Breast epithelium (tissue), 3 donors: ENCODE data around the gene DPP9.

Experiments
- CTCF ChIP-seq, 3 donors: fragments of 450-650 bp; IDR thresholded peaks; one replicate each; pipeline ENCODE4 v1.5.1; 2016 to 2017; ENCODE audit warnings: antibody characterized with exemption in 3 of 3, mild to moderate bottlenecking in 3 of 3, moderate library complexity in 3 of 3
- POLR2A ChIP-seq: fragments of 450-650 bp; IDR thresholded peaks from one replicate; pipeline ENCODE4 v1.6.1; 2016; ENCODE audit warnings: antibody characterized with exemption, mild to moderate bottlenecking, moderate library complexity

- no peak for TF ChIP-seq POLR2A
- TF ChIP-seq CTCF (IDR thresholded peaks at IDR 0.05) = peak in 1 of 3 donors; percentile 7
These were observed 10.2 kb downstream of the DPP9 start for GRCh38 chr19:4713384-4713951.
